ENCODE data around the gene TRAK1.

GRCh38 chr3:42051384-42052131 is 39.6 kb upstream of the TRAK1 start:
- TF ChIP-seq CTCF (IDR thresholded peaks at IDR 0.05) (no peak), EZH2 (IDR thresholded peaks at IDR 0.05; ENCODE audit: borderline replicate concordance, insufficient read depth, low read depth, low read length, poor library complexity, severe bottlenecking) (no peak)

Data from B cell (primary cell).